Chondrocyte (in vitro differentiated cells): ENCODE results near the gene SMOC2. TPM values are rescaled to one million over a fixed set of nuclear protein-coding genes. Genes with fewer than 3 reads are reported as not detected.

Experiments used
- DNase-seq: peaks from one replicate; pipeline ENCODE4 v3.0.0; 2021; ENCODE audit warnings: mixed read lengths, low spot score
- H3K27ac Mint-ChIP-seq: one replicate; pipeline ENCODE4 v1.8.0; 2021; ENCODE audit warnings: mild to moderate bottlenecking, moderate library complexity, mixed read lengths; ENCODE audit not compliant: unreplicated experiment
- H3K27me3 Mint-ChIP-seq: 2 replicates; pipeline ENCODE4 v1.8.0; 2021; ENCODE audit warnings: low read depth, mixed read lengths
- H3K36me3 Mint-ChIP-seq: 2 replicates; pipeline ENCODE4 v1.8.0; 2021; ENCODE audit warnings: low read depth, mixed read lengths
- H3K4me1 Mint-ChIP-seq: 2 replicates; pipeline ENCODE4 v1.8.0; 2021; ENCODE audit warnings: low read depth, mild to moderate bottlenecking, mixed read lengths
- H3K4me3 Mint-ChIP-seq: one replicate; pipeline ENCODE4 v1.8.0; 2021; ENCODE audit warnings: mild to moderate bottlenecking, moderate library complexity, mixed read lengths; ENCODE audit not compliant: unreplicated experiment
- H3K9me3 Mint-ChIP-seq: 2 replicates; pipeline ENCODE4 v1.8.0; 2021; ENCODE audit warnings: low read depth, mixed read lengths
- CTCF ChIP-seq: fragments of 200-600 bp; sonication (generic); IDR thresholded peaks from 2 replicates; pipeline ENCODE4 v1.5.0; 2021; ENCODE audit warnings: antibody characterized with exemption, mild to moderate bottlenecking, moderate library complexity
- total RNA-seq: library from RNA; stranded (reverse); gene quantifications from 3 replicates; pipeline ENCODE4 v1.2.1, GENCODE V29; 2021

The SMOC2 gene
- total RNA-seq, 1 donor from 2014 or later = 148 TPM

GRCh38 chr6:168411793-168412192 is 29.2 kb upstream of the SMOC2 start:
- Mint-ChIP-seq H3K27ac (no peak overlapping the region), H3K4me3 (no peak overlapping the region), H3K9me3 (no peaks in the 10 kb centered on the region), H3K4me1 (peaks cover 47% of the 10 kb centered on the region), H3K27me3 (peaks cover 4% of the 10 kb centered on the region), H3K36me3 (no peaks in the 10 kb centered on the region)
- no peak for TF ChIP-seq CTCF
- DNase-seq = no peak

- no peak for DNase-seq
- H3K4me1 Mint-ChIP-seq = peaks cover 53% of the 10 kb centered on the region
- H3K36me3 Mint-ChIP-seq = no peaks in the 10 kb centered on the region
- H3K27ac Mint-ChIP-seq = no peak overlapping the region
- H3K27me3 Mint-ChIP-seq = no peaks in the 10 kb centered on the region
- no peaks in the 10 kb centered on the region for H3K9me3 Mint-ChIP-seq
- no peak overlapping the region for H3K4me3 Mint-ChIP-seq
- TF ChIP-seq CTCF = no peak
Measured at GRCh38 chr6:168412456-168412855, 28.5 kb upstream of the SMOC2 start.

GRCh38 chr6:168413018-168413720 is 27.8 kb upstream of the SMOC2 start:
- no peak for TF ChIP-seq CTCF
- DNase-seq = no peak
- Mint-ChIP-seq H3K27ac (no peak overlapping the region), H3K36me3 (no peaks in the 10 kb centered on the region), H3K9me3 (no peaks in the 10 kb centered on the region), H3K4me1 (peaks cover 60% of the 10 kb centered on the region), H3K4me3 (no peak overlapping the region), H3K27me3 (peaks cover 2% of the 10 kb centered on the region)

- Mint-ChIP-seq H3K27me3 (peaks cover 4% of the 10 kb centered on the region), H3K9me3 (no peaks in the 10 kb centered on the region), H3K4me3 (no peak overlapping the region), H3K4me1 (peaks cover 66% of the 10 kb centered on the region), H3K27ac (peak overlapping the region; percentile 45), H3K36me3 (no peaks in the 10 kb centered on the region)
- DNase-seq = no peak
- TF ChIP-seq CTCF = no peak
Measured at GRCh38 chr6:168413856-168414255, 27.1 kb upstream of the SMOC2 start.

- no peaks in the 10 kb centered on the region for H3K9me3 Mint-ChIP-seq
- H3K27ac Mint-ChIP-seq = peak overlapping the region; percentile 75
- TF ChIP-seq CTCF = no peak
- peaks cover 4% of the 10 kb centered on the region for H3K27me3 Mint-ChIP-seq
- H3K36me3 Mint-ChIP-seq = no peaks in the 10 kb centered on the region
- no peak for DNase-seq
- peaks cover 66% of the 10 kb centered on the region for H3K4me1 Mint-ChIP-seq
- H3K4me3 Mint-ChIP-seq = no peak overlapping the region
Measured at GRCh38 chr6:168414336-168415097, 26.5 kb upstream of the SMOC2 start.
